GM12891 (cell line): ENCODE results near the gene MTHFSD.

Source experiments
- POLR2A ChIP-seq: IDR thresholded peaks from 2 replicates; pipeline ENCODE4 v1.6.1; 2011; ENCODE audit warnings: low read depth, low read length, control low read depth
- TAF1 ChIP-seq: IDR thresholded peaks from 2 replicates; pipeline ENCODE4 v1.6.1; 2011; ENCODE audit warnings: low read depth, low read length, control low read depth

DNA sequence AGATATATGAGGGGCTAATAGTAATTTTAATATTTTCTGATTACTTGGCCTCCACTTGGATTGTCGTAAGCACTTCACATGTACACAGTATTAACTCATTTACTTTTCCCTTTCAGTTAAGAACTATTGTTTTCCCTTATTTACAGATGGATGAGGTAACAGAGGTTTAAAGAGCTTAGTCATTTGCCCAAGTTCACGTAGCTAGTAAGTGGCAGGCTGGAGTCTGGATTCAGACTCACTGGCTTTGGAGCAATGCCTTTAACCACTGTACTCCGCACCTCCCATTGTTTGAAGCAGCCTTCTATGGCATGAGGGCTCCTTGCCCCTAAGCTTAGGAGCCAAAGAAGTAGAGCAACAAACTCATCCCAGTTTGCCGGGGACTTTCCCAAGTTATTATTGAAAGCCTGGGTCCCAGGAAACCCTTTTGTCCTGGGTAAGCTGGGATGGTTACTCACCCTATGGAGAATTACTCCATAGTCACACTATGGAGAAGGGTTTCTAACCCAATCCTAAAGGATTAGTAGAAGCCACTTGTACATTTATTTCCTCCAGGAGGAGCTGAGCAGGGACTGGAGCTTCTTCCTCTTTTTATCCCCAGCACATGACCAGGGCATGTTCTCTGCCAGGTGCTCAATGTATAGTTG, 35.6 kb upstream of the MTHFSD start:
- no peak for TF ChIP-seq POLR2A
- no peak for TF ChIP-seq TAF1
